Measurements from ENCODE around the gene TIAM1.
"Not testable (repeated sequence)": the region's sequence is repeated elsewhere in the genome, so short reads cannot be mapped to it uniquely, and the experiment has no call there.

Gene TIAM1

GRCh38 chr21:31252091-31252490, 92.0 kb downstream of the TIAM1 start:
- no peak for DNase-seq

- DNase-seq, result no peak
Measured at GRCh38 chr21:31251686-31252085, 92.4 kb downstream of the TIAM1 start.

- DNase-seq, result no peak
Measured at GRCh38 chr21:31248598-31248997, 95.5 kb downstream of the TIAM1 start.

GRCh38 chr21:31243611-31244010, 100.5 kb downstream of the TIAM1 start:
- no peak for DNase-seq

GRCh38 chr21:31236528-31236927, 107.5 kb downstream of the TIAM1 start:
- no peak for DNase-seq

GRCh38 chr21:31235671-31236450, 108.2 kb downstream of the TIAM1 start:
- DNase-seq, result no peak

GRCh38 chr21:31234936-31235335, 109.1 kb downstream of the TIAM1 start:
- no peak for DNase-seq

GRCh38 chr21:31233711-31234110, 110.3 kb downstream of the TIAM1 start:
- no peak for DNase-seq

GRCh38 chr21:31232344-31232743, 111.7 kb downstream of the TIAM1 start:
- no peak for DNase-seq

GRCh38 chr21:31230937-31231336, 113.1 kb downstream of the TIAM1 start:
- no peak for DNase-seq

GRCh38 chr21:31228723-31229122, 115.3 kb downstream of the TIAM1 start:
- not testable (repeated sequence) for DNase-seq

- DNase-seq, result no peak
Measured at GRCh38 chr21:31225713-31226112, 118.3 kb downstream of the TIAM1 start.

GRCh38 chr21:31222142-31222541, 121.9 kb downstream of the TIAM1 start:
- no peak for DNase-seq

GRCh38 chr21:31221043-31221442, 123.0 kb downstream of the TIAM1 start:
- no peak for DNase-seq

- DNase-seq, result no peak
Measured at GRCh38 chr21:31220575-31220974, 123.5 kb downstream of the TIAM1 start.

GRCh38 chr21:31218830-31219608, 125.0 kb downstream of the TIAM1 start:
- DNase-seq, result no peak

- DNase-seq, result no peak
Measured at GRCh38 chr21:31216206-31216605, 127.9 kb downstream of the TIAM1 start.

GRCh38 chr21:31213787-31214186, 130.3 kb downstream of the TIAM1 start:
- DNase-seq, result peak; percentile 25

- DNase-seq, result no peak
Measured at GRCh38 chr21:31211836-31212235, 132.2 kb downstream of the TIAM1 start.

- DNase-seq, result no peak
Measured at GRCh38 chr21:31205412-31205811, 138.6 kb downstream of the TIAM1 start.

GRCh38 chr21:31204801-31205200, 139.3 kb downstream of the TIAM1 start:
- DNase-seq, result no peak

GRCh38 chr21:31203431-31204054, 140.5 kb downstream of the TIAM1 start:
- DNase-seq, result no peak

- no peak for DNase-seq
Measured at GRCh38 chr21:31201548-31201947, 142.5 kb downstream of the TIAM1 start.

- DNase-seq, result no peak
Measured at GRCh38 chr21:31201144-31201543, 142.9 kb downstream of the TIAM1 start.

All from CD4-positive, alpha-beta T cell treated with Interleukin-21 for 1 hour (primary cell).